Measurements from ENCODE around the gene R3HDML.
A peak's percentile ranks its signal among the peaks of the same experiment; 100 is the strongest.
"Not testable (repeated sequence)": the region's sequence is repeated elsewhere in the genome, so short reads cannot be mapped to it uniquely, and the experiment has no call there.

Gene R3HDML

GRCh38 chr20:44336725-44337380 lies at the start of gene R3HDML:
Gene R3HDML (plus strand): TSS chr20:44337043. CDS start chr20:44337158, 115 bp downstream.
- no peak for DNase-seq

- no peak for DNase-seq
These were observed 49.4 kb upstream of the R3HDML start for GRCh38 chr20:44287272-44288097.

GRCh38 chr20:44288252-44288651 lies 48.6 kb upstream of the R3HDML start:
- DNase-seq = no peak

GRCh38 chr20:44291754-44292153 lies 45.1 kb upstream of the R3HDML start:
- no peak for DNase-seq

- no peak for DNase-seq
These were observed 40.8 kb upstream of the R3HDML start for GRCh38 chr20:44296011-44296410.

- DNase-seq = no peak
These were observed 39.1 kb upstream of the R3HDML start for GRCh38 chr20:44297721-44298120.

- DNase-seq = not testable (repeated sequence)
These were observed 37.8 kb upstream of the R3HDML start for GRCh38 chr20:44299011-44299535.

GRCh38 chr20:44301285-44301684 lies 35.6 kb upstream of the R3HDML start:
- DNase-seq = no peak

GRCh38 chr20:44302026-44302669 lies 34.7 kb upstream of the R3HDML start:
- no peak for DNase-seq

- DNase-seq = no peak
These were observed 34.1 kb upstream of the R3HDML start for GRCh38 chr20:44302736-44303135.

GRCh38 chr20:44304383-44304782 lies 32.5 kb upstream of the R3HDML start:
- DNase-seq = no peak

- no peak for DNase-seq
These were observed 29.9 kb upstream of the R3HDML start for GRCh38 chr20:44306927-44307326.

- no peak for DNase-seq
These were observed 26.8 kb upstream of the R3HDML start for GRCh38 chr20:44309763-44310663.

- peak; percentile 96 to 97 for DNase-seq
These were observed 25.9 kb upstream of the R3HDML start, which contains the start of gene FITM2 for GRCh38 chr20:44310664-44311639. Gene FITM2 (minus strand): TSS chr20:44311202. CDS start chr20:44311148, 54 bp downstream.

- no peak for DNase-seq
These were observed 22.0 kb upstream of the R3HDML start for GRCh38 chr20:44314870-44315269.

- no peak for DNase-seq
These were observed 16.9 kb upstream of the R3HDML start for GRCh38 chr20:44319839-44320422.

- DNase-seq = no peak
These were observed 12.5 kb upstream of the R3HDML start for GRCh38 chr20:44324343-44324742.

- DNase-seq = peak; percentile 10 to 14
These were observed 10.3 kb upstream of the R3HDML start for GRCh38 chr20:44326391-44327159.

GRCh38 chr20:44327748-44328147 lies 9.1 kb upstream of the R3HDML start:
- not testable (repeated sequence) for DNase-seq

- DNase-seq = no peak
These were observed 8.4 kb upstream of the R3HDML start for GRCh38 chr20:44328428-44328827.
